GM19372 (cell line): ENCODE measurements around the gene TNFRSF1B.

Experiments used
- ATAC-seq: cut with Tn5 transposase; IDR thresholded peaks from one replicate; pipeline ENCODE4 v1.9.1; 2021; ENCODE audit warnings: mild to moderate bottlenecking, low read depth, moderate library complexity; ENCODE audit not compliant: unreplicated experiment

The TNFRSF1B gene

DNA sequence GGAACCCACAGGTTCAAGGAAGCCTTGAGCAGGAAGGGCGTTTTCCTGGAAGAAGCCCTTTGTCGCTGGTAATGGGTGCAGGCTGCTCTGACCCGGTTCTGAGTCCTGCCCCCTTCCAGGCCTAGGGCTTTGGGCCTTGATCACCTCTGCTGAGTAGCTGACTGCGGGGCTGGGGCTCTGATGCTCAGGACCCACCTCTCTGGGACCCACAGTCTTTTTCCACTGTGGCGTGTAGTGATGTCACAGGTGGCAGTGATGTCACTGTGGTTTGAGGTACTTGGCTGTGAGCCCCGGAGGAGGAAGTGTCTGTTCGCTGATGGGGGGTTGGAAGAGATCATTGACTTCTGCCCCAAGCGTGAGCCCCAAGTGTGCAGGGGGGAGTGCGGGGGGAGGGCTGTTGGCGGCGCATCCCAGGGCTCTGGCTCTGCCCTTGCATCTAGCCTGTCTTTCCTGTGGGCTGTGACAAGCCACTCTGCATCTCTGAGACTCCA is 6.9 kb downstream of the TNFRSF1B start:
- no peak for ATAC-seq

GRCh38 chr1:12174924-12175810 is 8.4 kb downstream of the TNFRSF1B start:
- ATAC-seq: no peak

GRCh38 chr1:12176298-12177118 is 9.7 kb downstream of the TNFRSF1B start:
- no peak for ATAC-seq

DNA sequence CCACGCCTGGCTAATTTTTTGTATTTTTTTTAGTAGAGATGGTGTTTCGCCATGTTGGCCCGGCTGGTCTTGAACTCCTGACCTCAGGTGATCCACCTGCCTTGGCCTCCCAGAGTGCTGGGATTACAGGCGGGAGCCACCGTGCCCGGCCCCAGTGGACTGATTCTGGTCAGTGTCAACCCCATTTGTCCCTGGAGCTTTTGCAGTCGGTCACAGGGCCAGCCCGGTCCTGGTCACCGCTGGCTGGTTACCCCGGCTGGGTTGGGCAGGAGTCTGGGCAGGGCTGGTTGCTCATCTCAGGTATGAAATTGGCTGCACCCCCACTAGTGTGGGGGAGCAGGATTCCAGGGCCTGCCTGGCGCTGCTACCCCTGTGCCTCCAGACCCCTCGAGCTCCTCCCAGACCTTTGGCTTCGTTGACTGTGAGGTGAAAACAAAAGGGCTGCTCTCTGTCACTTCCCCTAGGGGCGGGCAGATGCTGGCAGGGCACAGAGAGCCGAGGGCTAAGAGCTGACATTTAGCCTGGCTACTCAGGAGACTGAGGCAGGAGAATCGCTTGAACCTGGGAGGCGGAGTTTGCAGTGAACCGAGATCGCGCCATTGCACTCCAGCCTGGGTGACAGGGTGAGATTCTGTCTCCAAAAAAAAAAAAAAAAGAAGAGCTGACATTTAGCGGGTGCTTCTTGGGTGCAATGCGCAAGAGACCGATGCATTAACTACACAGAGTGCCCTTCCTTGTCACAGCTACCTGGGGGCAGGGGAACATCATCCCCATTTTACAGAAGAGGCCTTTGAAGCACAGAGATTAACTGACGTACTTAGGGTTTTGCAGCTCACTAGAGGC is 10.6 kb downstream of the TNFRSF1B start:
- ATAC-seq: no peak

- ATAC-seq: no peak
Observed at GRCh38 chr1:12177999-12178441, 11.2 kb downstream of the TNFRSF1B start.

DNA sequence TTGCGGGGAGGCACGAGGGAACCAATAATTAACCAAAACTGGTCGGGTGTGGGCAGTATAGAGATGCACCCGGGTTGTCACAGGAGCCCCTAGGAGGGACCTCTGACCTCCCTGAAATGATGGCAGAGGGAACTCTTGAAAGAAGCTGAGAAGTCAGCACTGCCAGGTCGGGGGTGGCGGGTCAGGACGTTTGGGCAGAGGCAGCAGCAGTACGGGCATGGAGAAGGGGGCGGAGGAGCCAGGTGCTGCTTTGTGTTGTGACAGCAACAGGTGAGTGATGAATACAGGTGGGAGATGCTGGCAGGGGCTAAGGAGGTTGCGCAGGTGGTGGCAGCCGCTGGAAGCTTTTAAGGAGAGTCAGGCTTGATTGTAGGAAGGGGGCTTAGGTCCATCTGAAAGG is 11.7 kb downstream of the TNFRSF1B start:
- ATAC-seq: no peak

DNA sequence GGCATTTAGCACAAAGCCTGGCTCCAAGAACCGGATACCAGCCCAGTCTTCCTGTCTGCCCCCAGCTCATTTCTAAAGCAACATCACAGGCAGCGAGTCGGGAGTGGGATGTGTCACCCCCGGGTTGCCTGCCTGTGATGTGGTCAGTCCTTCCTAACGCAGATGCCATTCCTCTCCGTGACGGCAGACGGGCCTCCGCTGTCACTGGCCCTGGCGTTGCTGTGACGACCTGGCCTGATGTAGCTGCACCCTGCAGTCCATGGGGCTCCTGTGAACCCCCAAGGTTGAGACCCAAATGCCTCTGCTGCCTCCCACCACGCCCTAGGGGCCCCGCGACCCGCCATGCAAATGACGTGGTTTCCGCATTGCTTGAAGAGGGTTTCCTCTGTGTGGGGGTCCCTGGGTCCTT is 12.3 kb downstream of the TNFRSF1B start:
- no peak for ATAC-seq

DNA sequence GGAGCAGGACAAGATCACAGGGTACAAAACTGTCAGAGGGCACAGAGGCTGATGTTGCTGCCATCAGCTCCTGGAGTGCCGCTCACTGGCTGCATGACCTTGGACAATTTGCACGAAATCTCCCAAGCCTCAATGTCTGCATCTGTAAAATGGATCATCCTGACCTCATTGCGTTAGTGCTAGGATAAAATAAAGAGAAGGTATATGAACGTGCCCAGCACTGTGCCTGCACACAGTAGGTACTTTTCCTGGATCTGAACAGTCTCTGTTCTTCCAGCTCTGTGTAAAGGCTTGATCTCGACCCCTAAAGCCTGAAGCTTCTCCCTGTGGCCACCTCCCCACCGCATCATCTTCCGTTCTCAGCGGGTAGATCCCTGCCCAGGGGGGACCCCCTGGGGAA is 12.9 kb downstream of the TNFRSF1B start:
- no peak for ATAC-seq

GRCh38 chr1:12180315-12180714 is 13.5 kb downstream of the TNFRSF1B start:
- no peak for ATAC-seq

- ATAC-seq: no peak
Observed at GRCh38 chr1:12180903-12181302, 14.1 kb downstream of the TNFRSF1B start.

DNA sequence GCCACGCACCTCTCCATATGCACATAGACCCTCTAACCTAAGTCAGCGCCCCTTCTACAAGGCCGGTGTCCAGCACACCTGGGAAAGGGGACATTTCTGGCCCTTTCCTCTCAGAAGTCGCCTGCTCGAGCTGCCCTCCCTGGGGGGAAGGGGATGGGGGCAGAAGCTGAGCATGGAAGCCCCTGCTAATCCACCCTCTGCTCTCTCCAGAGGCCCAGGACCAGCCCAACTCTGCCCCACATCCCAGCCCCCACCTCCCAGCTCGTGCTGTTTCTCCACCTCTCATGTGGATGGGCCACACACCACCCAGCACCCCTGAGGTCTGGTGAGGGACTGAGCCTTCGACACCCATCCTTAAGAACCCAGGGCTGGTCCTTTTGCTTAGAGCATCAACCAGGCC is 14.8 kb downstream of the TNFRSF1B start:
- ATAC-seq: no peak

DNA sequence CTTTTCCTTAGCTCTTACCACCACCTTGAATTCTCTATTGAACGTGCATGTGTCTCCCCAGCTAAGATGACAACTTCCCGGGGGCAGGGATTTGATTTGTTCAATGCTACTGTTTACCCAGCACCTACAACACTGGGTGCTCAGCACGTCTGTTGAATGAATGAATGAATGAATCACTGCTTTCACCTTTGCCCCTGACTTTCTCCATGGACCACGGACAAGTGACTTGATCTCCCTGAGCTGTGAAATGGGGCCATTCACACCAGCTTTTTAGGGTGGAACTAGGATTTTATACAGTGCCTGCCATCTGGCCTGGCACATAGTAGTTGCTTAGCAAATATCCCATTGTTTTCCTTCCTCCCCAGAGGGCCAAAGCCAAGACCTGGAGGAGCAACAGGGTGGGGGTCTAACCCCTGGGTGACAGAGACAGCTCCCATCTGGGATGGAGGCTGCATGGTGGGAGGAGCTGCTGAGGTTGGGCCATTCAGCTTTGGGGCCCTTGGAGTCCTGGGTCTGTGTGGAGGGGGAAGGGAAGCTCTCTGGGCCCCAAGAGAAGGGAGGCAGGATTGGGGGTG is 15.7 kb downstream of the TNFRSF1B start:
- ATAC-seq: no peak

- ATAC-seq: no peak
Observed at GRCh38 chr1:12183095-12183794, 16.5 kb downstream of the TNFRSF1B start.

GRCh38 chr1:12184008-12184681 is 17.4 kb downstream of the TNFRSF1B start:
- ATAC-seq: no peak

GRCh38 chr1:12185036-12185917 is 18.5 kb downstream of the TNFRSF1B start:
- ATAC-seq: no peak

- ATAC-seq: no peak
Observed at GRCh38 chr1:12185918-12186678, 19.3 kb downstream of the TNFRSF1B start.

GRCh38 chr1:12186679-12186985 is 19.8 kb downstream of the TNFRSF1B start:
- ATAC-seq: no peak
